ENCODE measurements around the gene KPTN. TPM values are rescaled to one million over a fixed set of nuclear protein-coding genes. Genes with fewer than 3 reads are reported as not detected.
A peak's percentile ranks its signal among the peaks of the same experiment; 100 is the strongest.

Gene KPTN
- total RNA-seq, 1 donor, result 4.0 TPM

DNA sequence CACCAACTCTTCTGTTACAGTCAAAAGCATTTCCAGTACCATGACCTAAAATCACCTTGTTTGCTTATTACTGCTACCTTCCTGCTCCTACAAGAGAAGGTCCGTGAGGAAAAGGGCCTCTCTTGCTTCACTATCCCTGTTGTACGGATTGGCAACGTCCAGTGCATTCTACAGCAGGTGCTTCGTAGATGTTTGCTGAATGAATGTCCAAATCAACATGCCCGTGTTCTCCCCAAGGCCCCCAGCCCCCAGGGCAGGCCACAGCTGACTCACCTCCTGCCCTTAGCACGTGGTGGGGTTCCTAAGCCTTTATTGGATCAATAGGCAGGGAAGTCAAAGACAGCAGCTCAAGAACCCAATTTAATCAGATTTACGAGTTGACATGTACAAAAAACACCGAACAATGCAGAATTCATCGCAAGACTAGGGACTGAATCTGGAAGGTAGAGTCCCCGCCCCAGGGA, 36.4 kb upstream of the KPTN start:
- H3K27me3 ChIP-seq (ENCODE audit: insufficient read depth, low read length), result no peaks in the 10 kb centered on the region

DNA sequence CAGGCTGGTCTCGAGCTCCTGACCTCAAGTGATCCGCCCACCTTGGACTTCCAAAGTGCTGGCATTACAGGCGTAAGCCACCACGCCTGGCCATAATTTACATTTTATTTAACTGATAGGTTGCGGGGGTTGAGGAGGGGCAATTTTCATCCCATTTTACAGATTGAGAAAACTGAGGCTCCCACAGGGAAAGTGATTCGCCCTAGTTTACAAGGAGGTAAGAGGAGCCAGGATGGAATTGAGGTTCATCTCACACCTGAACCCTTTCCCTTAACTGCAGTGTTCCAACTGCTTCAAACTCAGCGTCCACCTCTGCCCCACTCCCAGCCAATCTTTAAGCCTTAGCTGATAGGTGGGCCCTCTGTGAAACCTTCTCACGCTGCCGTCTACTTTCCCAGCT, 34.8 kb upstream of the KPTN start:
- DNase-seq (ENCODE audit: insufficient read length, low spot score, missing footprints), result no peak
- H3K36me3 ChIP-seq (ENCODE audit: insufficient read depth, low read length), result no peaks in the 10 kb centered on the region
- H3K4me2 ChIP-seq (ENCODE audit: insufficient read depth, low read length), result no peak overlapping the region
- H2AFZ ChIP-seq (ENCODE audit: low read length), result no peak overlapping the region
- no peak overlapping the region for H3K4me3 ChIP-seq (ENCODE audit: insufficient read depth, low read length)
- no peaks in the 10 kb centered on the region for H3K9me3 ChIP-seq (ENCODE audit: low read depth, low read length)
- peaks cover 10% of the 10 kb centered on the region for H3K79me2 ChIP-seq (ENCODE audit: insufficient read depth, low read length)
- no peaks in the 10 kb centered on the region for H3K27me3 ChIP-seq (ENCODE audit: insufficient read depth, low read length)
- no peak overlapping the region for H3K27ac ChIP-seq (ENCODE audit: low read depth, low read length)
- no peaks in the 10 kb centered on the region for H4K20me1 ChIP-seq (ENCODE audit: insufficient read depth, low read length)
- TF ChIP-seq, protein P1, sequence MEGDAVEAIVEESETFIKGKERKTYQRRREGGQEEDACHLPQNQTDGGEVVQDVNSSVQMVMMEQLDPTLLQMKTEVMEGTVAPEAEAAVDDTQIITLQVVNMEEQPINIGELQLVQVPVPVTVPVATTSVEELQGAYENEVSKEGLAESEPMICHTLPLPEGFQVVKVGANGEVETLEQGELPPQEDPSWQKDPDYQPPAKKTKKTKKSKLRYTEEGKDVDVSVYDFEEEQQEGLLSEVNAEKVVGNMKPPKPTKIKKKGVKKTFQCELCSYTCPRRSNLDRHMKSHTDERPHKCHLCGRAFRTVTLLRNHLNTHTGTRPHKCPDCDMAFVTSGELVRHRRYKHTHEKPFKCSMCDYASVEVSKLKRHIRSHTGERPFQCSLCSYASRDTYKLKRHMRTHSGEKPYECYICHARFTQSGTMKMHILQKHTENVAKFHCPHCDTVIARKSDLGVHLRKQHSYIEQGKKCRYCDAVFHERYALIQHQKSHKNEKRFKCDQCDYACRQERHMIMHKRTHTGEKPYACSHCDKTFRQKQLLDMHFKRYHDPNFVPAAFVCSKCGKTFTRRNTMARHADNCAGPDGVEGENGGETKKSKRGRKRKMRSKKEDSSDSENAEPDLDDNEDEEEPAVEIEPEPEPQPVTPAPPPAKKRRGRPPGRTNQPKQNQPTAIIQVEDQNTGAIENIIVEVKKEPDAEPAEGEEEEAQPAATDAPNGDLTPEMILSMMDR (IDR thresholded peaks at IDR 0.05; ENCODE audit: extremely low read depth, low read depth, low read length), result no peak
- peaks cover 14% of the 10 kb centered on the region for H3K4me1 ChIP-seq (ENCODE audit: insufficient read depth, low read length)

More for the DNA sequence above, 36.4 kb upstream of the KPTN start:
- no peak overlapping the region for H3K27ac ChIP-seq (ENCODE audit: low read depth, low read length)
- H3K4me1 ChIP-seq (ENCODE audit: insufficient read depth, low read length), result peaks cover 14% of the 10 kb centered on the region
- H3K4me3 ChIP-seq (ENCODE audit: insufficient read depth, low read length), result no peak overlapping the region
- TF ChIP-seq, protein P1 (IDR thresholded peaks at IDR 0.05; ENCODE audit: extremely low read depth, low read depth, low read length), result no peak
- no peak overlapping the region for H2AFZ ChIP-seq (ENCODE audit: low read length)
- H3K9me3 ChIP-seq (ENCODE audit: low read depth, low read length), result no peaks in the 10 kb centered on the region
- no peak for DNase-seq (ENCODE audit: insufficient read length, low spot score, missing footprints)
- H3K4me2 ChIP-seq (ENCODE audit: insufficient read depth, low read length), result no peak overlapping the region
- H3K79me2 ChIP-seq (ENCODE audit: insufficient read depth, low read length), result no peaks in the 10 kb centered on the region
- H4K20me1 ChIP-seq (ENCODE audit: insufficient read depth, low read length), result no peaks in the 10 kb centered on the region
- H3K36me3 ChIP-seq (ENCODE audit: insufficient read depth, low read length), result no peaks in the 10 kb centered on the region

DNA sequence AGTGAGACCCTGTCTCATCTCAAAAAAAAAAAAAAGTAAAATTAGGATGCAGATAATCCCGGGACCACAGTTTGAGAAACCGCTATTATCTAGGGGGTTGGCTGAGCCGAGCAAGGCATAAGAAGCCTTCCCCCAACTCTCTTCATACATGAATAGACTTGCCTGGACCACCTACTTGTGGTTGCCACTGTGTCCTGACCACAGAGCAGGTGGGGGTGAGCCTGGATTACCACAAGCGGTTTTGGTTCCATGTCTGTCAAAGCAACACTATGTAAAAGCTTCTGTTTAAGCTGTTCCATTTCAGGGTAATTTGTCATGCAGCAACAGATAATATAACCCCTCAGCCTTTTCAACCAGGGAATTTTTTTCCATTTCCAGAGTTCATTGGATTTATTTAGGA, 34.1 kb upstream of the KPTN start:
- Histone ChIP-seq H3K79me2 (ENCODE audit: insufficient read depth, low read length) (peaks cover 17% of the 10 kb centered on the region), H3K9me3 (ENCODE audit: low read depth, low read length) (no peaks in the 10 kb centered on the region), H2AFZ (ENCODE audit: low read length) (peak overlapping the region; percentile 56), H3K27me3 (ENCODE audit: insufficient read depth, low read length) (no peaks in the 10 kb centered on the region), H3K4me1 (ENCODE audit: insufficient read depth, low read length) (peaks cover 19% of the 10 kb centered on the region), H3K4me3 (ENCODE audit: insufficient read depth, low read length) (no peak overlapping the region), H3K36me3 (ENCODE audit: insufficient read depth, low read length) (no peaks in the 10 kb centered on the region), H4K20me1 (ENCODE audit: insufficient read depth, low read length) (peaks cover 2% of the 10 kb centered on the region), H3K4me2 (ENCODE audit: insufficient read depth, low read length) (no peak overlapping the region), H3K27ac (ENCODE audit: low read depth, low read length) (no peak overlapping the region)
- DNase-seq (ENCODE audit: insufficient read length, low spot score, missing footprints), result peak; percentile 74
- TF ChIP-seq, protein P1 (IDR thresholded peaks at IDR 0.05; ENCODE audit: extremely low read depth, low read depth, low read length), result no peak

DNA sequence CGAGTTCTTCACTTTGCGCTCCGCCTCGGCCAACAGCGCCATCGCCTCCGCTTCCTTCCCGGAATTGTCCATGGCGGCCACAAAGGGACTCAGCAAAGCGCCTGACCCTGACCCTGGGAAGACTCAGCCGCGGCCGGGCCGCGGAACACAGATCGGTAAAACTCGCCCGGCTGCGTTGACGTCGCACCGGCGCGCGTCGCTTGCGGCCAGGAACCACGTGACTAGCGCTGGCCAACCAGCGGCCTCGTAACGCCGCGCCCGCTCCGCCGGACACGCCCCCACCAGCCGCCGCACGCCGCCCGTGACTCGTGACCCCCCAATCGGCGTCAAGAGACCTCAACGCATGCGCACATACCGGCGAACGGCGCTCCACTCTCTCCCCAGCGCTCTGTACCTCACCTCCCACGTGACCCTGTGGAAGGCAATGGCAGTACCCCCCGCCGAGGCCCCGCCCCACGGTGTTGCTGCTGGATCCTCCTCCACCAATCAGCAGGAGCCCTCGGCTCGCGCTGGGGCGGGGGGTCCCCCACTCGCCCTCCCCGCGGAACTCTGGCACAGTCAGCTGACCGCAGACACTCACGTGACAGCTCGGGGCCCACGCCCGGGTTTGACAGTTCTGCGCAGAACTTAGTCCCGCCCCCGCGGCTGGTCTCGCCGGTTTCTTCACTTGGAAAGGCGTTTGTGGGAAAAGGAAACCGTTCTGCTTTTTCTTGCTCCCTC, 31.0 kb upstream of the KPTN start, which contains the start of gene NAPA:
Gene NAPA (minus strand): TSS at position 195 of the 720 bp plus-strand sequence. CDS start 123 bp downstream, at position 72.
- peaks cover 31% of the 10 kb centered on the region for H4K20me1 ChIP-seq (ENCODE audit: insufficient read depth, low read length)
- no peaks in the 10 kb centered on the region for H3K9me3 ChIP-seq (ENCODE audit: low read depth, low read length)
- peaks cover 43% of the 10 kb centered on the region for H3K4me1 ChIP-seq (ENCODE audit: insufficient read depth, low read length)
- peaks cover 48% of the 10 kb centered on the region for H3K79me2 ChIP-seq (ENCODE audit: insufficient read depth, low read length)
- no peaks in the 10 kb centered on the region for H3K27me3 ChIP-seq (ENCODE audit: insufficient read depth, low read length)
- peak within 1 kb of the TSS; percentile 87 for H3K4me2 ChIP-seq (ENCODE audit: insufficient read depth, low read length)
- H3K4me3 ChIP-seq (ENCODE audit: insufficient read depth, low read length), result peak within 1 kb of the TSS; percentile 95
- TF ChIP-seq, protein P1 (IDR thresholded peaks at IDR 0.05; ENCODE audit: extremely low read depth, low read depth, low read length), result no peak
- peak; percentile 99 for DNase-seq (ENCODE audit: insufficient read length, low spot score, missing footprints)
- peak within 1 kb of the TSS; percentile 99 for H3K27ac ChIP-seq (ENCODE audit: low read depth, low read length)
- H3K36me3 ChIP-seq (ENCODE audit: insufficient read depth, low read length), result no peaks in the 10 kb centered on the region
- peak within 1 kb of the TSS; percentile 90 for H2AFZ ChIP-seq (ENCODE audit: low read length)

All from osteoblast (primary cell).